Colon (tissue), 2 donors: ENCODE measurements around the gene PPP1R13L.

Experiments
- FAIRE-seq: peaks from 2 replicates; lab custom pipeline; 2012; peaks lifted over from hg19 to GRCh38; lab: Jason Lieb, UNC
- donor health status: control.
- donor health status: control.

The PPP1R13L gene

GRCh38 chr19:45364696-45365095 is 40.2 kb downstream of the PPP1R13L start:
- no peak for FAIRE-seq

DNA sequence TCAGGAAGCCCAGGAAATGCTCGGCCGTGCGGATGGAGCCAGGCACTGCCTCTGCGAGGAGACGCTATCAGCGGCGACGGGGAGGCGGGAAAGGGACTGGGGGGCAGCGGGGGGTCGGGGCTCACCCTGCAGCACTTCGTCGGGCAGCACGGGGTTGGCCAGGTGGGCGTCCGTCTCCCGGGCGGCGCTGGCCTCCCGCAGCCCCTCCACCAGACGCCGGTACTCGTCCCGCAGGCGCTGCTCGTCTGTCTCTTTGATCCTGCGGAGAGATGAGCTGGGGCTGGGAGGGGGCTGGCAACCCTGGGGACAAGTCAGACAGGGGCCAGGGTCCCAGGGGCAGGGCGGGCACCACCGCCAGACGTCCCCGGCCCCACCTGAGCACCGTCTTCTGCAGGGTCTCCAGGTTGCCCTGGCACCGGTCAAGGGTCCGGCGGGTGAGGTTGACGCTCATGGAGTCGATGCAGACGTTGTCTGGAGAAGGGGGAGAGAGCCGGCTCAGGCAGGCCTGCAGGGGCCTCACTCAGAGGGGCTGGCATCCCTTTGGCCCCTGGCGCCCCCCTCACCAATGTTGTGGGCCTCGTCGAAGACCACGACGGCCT is 40.9 kb downstream of the PPP1R13L start:
- FAIRE-seq = no peak

- FAIRE-seq = no peak
Measured at GRCh38 chr19:45362291-45362690, 42.6 kb downstream of the PPP1R13L start.

GRCh38 chr19:45361608-45362007 is 43.3 kb downstream of the PPP1R13L start:
- FAIRE-seq = no peak

DNA sequence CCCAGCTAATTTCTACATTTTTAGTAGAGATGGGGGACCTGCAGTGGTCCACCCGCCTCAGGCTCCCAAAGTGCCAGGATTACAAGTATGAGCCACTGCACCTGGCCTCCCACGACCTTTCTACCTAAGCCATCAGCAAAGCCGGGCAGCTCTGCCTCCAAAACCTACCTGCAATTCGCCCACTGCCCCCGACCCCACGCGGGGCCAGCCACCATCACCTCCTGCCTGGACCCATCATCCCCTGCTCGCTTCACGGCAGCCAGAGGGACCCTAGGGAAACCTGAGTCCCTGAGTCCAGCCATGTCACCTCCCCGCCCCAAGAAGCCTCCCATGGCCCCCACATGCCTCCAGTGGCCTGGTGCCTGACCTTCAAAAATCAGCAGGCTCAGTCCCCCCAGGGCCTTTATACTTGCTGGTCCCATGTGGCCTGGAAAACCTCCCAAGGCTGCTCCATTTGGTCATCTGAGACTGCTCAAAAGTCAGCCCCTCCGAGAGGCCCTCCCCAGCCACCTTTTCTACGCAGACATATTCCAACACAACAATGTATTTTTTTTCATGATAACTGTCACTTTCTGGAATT is 46.6 kb downstream of the PPP1R13L start:
- FAIRE-seq = no peak

- no peak for FAIRE-seq
Measured at GRCh38 chr19:45357445-45357783, 47.5 kb downstream of the PPP1R13L start.

- no peak for FAIRE-seq
Measured at GRCh38 chr19:45356760-45357444, 48.0 kb downstream of the PPP1R13L start.

GRCh38 chr19:45355910-45356309 is 49.0 kb downstream of the PPP1R13L start:
- FAIRE-seq = no peak

DNA sequence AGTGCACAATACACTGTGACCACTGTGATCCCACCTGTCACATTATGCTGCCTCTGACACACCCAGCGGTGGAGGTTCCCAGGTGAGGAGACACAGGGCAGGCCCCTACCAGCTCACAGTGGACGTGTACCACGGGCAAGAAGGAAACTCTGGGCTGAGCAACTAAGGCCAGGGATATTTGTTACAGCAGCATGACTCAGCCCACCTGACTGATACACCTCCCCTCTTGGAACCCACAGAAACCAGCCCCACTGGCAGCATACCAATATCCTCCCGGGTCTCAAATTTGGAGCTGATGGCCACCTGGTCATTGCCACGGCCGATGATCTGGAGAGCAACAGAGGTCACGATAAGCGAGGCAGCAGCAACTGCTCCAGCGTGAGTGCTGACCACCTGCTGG is 49.5 kb downstream of the PPP1R13L start:
- FAIRE-seq = no peak

DNA sequence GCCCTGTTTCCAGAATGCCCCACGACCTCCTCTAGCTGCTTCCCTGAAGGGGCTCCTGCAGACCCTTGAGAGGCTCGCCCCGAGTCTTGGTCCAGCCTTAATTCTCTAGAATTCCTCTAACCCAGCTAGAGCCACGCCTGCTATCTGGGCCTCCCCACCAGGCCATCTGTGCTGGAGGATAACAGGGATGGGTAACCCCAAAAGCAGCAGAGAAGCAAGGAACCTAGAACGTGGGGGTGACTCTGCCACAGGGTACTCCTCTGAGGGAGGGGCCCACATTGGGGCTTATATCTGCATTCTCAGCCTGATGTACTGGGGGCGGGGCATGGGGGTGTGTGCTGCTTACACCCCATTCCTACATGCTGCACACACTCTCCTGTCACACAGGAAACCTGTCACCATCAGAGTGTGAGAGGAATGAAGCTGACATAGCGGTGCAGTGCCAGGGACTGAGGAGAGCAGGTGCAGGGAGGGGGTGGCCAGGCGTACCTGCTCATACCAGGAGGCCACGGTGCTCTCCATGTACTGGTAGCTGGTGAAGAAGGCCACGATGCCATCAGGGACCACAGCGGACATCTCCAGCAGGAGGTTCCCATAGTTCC is 50.5 kb downstream of the PPP1R13L start:
- no peak for FAIRE-seq

GRCh38 chr19:45352914-45353796 is 51.7 kb downstream of the PPP1R13L start:
- no peak for FAIRE-seq

- FAIRE-seq = no peak
Measured at GRCh38 chr19:45352471-45352870, 52.4 kb downstream of the PPP1R13L start.

DNA sequence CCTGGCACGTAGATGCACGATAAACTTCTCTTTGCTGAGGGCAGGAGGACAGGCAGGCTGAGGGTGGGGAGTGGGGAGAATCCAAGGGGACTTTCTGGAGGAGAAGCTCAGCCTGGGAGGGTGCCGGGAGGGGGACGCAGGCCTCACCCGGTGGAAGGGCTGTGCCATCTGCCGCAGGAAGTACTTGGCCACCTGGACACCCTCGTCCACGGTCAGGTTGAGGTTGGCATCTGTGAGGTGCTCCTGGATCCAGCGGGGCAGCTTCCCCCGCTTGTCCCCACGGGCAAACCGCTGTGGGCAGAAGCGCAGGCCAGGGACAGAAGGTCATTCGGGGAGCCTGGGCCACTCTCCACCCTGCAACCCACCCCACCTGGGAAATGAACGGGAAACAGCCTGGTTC is 52.8 kb downstream of the PPP1R13L start:
- FAIRE-seq = no peak

DNA sequence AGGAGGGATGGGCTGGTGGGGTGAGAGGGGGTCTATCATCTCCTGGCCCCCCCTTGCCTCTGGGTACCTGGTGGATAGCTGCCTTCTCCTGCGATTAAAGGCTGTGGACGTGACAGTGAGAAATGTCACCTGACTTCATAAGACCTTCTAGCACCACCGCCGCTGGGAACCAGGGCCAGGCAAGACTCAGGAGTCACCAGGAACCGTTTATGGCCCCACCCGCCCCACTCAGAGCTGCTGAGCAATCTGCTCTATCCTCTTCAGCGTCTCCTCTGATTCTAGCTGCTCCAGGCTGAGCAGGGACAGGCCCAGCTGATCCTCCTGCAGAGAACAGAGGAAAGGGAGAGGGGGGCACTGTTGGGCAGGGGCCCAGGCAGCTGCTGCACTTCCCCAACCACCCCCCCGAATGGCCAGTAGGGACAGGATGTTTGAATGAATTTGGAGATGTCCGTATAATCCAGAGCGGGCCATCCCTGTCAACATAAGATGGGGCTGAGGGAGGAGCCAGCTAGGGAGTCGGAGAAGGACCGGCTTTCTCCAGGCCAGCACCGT is 53.4 kb downstream of the PPP1R13L start:
- FAIRE-seq = no peak

GRCh38 chr19:45350477-45351058 is 54.3 kb downstream of the PPP1R13L start:
- FAIRE-seq = no peak

DNA sequence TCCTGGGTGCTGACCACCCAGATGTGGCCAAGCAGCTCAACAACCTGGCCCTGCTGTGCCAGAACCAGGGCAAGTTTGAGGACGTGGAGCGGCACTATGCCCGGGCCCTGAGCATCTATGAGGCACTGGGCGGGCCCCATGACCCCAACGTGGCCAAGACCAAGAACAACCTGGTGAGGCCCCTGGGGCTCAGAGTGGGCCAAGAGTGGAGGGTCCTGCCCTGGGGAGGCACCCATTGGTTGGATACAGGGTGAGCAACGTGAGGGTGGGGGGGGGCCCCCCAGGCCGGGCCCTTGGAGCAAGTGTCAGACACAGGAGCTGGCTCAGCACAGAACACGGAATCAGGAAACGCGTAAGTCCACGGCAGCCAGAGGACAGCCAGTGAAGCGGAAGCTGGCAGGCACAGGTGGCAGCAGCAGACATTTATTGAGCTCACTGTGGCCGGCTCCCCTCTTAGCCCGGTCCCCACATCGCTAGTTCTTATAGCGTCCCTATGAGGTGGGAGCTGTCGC is 55.4 kb downstream of the PPP1R13L start:
- no peak for FAIRE-seq

GRCh38 chr19:45349126-45349415 is 55.8 kb downstream of the PPP1R13L start:
- no peak for FAIRE-seq

DNA sequence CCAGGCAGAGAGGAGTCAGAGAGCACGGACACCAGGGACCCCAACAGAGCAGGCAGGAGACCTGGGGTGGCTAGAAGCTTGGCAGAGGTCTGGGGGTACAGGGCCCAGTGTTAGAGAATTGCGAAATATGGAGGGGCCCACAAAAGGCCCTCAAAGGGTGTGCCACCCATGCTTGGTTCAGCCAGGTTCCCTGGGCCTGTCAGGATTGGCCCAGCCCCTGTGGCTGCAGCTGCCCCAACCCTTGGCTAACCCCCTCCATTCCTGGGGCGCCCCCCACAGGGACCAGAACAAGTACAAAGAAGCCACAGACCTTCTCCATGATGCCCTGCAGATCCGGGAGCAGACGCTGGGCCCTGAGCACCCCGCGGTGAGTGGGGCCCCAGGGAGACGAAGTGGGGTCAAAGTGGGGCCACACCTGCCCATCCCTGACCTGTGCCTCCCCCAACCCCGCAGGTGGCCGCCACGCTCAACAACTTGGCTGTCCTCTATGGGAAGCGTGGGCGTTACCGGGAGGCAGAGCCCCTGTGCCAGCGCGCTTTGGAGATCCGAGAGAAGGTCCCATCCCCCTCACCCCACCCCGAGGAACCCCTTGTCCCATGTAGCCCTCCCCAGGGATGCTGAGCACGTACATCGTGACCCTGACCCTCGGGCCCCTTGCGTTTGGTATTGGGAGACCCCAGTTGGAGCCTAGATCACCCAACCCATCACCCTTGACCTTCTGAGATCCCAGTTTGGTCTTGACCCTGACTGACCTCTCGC is 56.3 kb downstream of the PPP1R13L start:
- no peak for FAIRE-seq

DNA sequence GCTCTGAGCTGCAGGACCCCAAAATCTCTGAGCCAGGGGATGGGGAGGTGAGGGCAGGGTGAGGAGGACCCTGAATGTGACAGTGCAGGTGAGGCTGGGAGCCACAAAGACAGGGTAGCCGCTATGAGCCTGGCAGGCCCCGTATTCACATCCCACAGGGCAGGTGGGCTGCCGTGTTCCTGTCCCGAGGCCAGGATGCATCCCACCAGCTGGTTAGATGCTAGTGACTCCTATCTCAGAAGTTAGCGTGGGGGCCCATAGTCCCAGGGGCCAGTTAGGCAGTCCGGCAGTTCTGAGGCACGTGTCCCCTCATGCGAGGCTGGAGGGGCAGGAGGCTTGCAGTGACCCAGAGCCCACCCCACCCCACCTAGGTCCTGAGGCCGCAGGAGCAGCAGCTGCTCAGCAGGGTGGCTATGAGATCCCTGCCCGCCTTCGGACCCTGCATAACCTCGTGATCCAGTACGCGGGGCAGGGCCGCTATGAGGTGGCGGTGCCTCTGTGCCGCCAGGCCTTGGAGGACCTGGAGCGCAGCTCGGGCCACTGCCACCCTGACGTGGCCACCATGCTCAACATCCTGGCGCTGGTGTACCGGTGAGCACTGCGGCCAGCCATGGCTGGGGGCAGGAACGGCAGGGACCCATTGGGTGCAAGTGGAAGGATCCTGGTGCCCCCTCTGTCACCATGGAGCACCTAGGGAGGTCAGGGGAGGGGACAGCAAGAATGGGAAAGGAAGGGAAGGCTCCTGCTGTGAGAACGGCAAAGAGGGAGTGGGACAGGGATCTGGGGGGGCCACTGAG is 57.1 kb downstream of the PPP1R13L start:
- FAIRE-seq = no peak

- FAIRE-seq = no peak
Measured at GRCh38 chr19:45346449-45346848, 58.4 kb downstream of the PPP1R13L start.
